HepG2 (cell line): ENCODE measurements around the gene CCDC142. TPM values are rescaled to one million over a fixed set of nuclear protein-coding genes. Genes with fewer than 3 reads are reported as not detected.

Experiments used
- ATM ChIP-seq: fragments of 450-650 bp; IDR thresholded peaks from 2 replicates; pipeline ENCODE4 v1.7.1; 2017; ENCODE audit warnings: mild to moderate bottlenecking, borderline replicate concordance
- ELF1 ChIP-seq: sonication (generic); formaldehyde crosslinking; IDR thresholded peaks from 2 replicates; pipeline ENCODE4 v1.4.0; 2020; ENCODE audit warnings: missing genetic modification reagents
- HES4 ChIP-seq: sonication (generic); formaldehyde crosslinking; IDR thresholded peaks from 2 replicates; pipeline ENCODE4 v1.9.0; 2021; ENCODE audit warnings: mild to moderate bottlenecking, missing genetic modification reagents, borderline replicate concordance
- ISL2 ChIP-seq: sonication (generic); formaldehyde crosslinking; IDR thresholded peaks from 2 replicates; pipeline ENCODE4 v1.5.0; 2020; ENCODE audit warnings: missing genetic modification reagents
- JDP2 ChIP-seq: sonication (generic); formaldehyde crosslinking; IDR thresholded peaks from 2 replicates; pipeline ENCODE4 v1.8.1; 2022; ENCODE audit warnings: missing genetic modification reagents, borderline replicate concordance
- JUND ChIP-seq: sonication (generic); formaldehyde crosslinking; IDR thresholded peaks from 2 replicates; pipeline ENCODE4 v1.8.0; 2022; ENCODE audit warnings: mild to moderate bottlenecking, missing genetic modification reagents
- KLF13 ChIP-seq: sonication (generic); formaldehyde crosslinking; IDR thresholded peaks from 2 replicates; pipeline ENCODE4 v1.4.0; 2020; ENCODE audit warnings: mild to moderate bottlenecking, missing genetic modification reagents
- MAZ ChIP-seq, 2 experiments: sonication (generic) in 1 of 2; formaldehyde crosslinking in 1 of 2; IDR thresholded peaks; 2 replicates each; pipeline versions ENCODE4 v1.5.0 to v1.6.1; 2012 to 2020; ENCODE audit warnings: low read depth in 2 of 2, mild to moderate bottlenecking in 2 of 2, borderline replicate concordance in 1 of 2, improper control_type of control experiment in 1 of 2, low read length in 1 of 2, missing genetic modification reagents in 1 of 2, moderate library complexity in 1 of 2
- NAIF1 ChIP-seq: sonication (generic); formaldehyde crosslinking; IDR thresholded peaks from 2 replicates; pipeline ENCODE4 v1.5.0; 2020; ENCODE audit warnings: mild to moderate bottlenecking, missing genetic modification reagents, borderline replicate concordance
- PHF5A ChIP-seq: IDR thresholded peaks from one replicate; pipeline ENCODE4 v1.6.1; 2018; ENCODE audit warnings: low read depth, missing genetic modification reagents; ENCODE audit not compliant: unreplicated experiment
- PTBP1 ChIP-seq: fragments of 200-400 bp; formaldehyde crosslinking; IDR thresholded peaks from 2 replicates; pipeline ENCODE4 v1.6.1; 2018; ENCODE audit warnings: low read length, low read depth; ENCODE audit not compliant: poor library complexity, severe bottlenecking
- ZNF121 ChIP-seq: sonication (generic); formaldehyde crosslinking; IDR thresholded peaks from 2 replicates; pipeline ENCODE4 v1.5.0; 2020; ENCODE audit warnings: mild to moderate bottlenecking, missing genetic modification reagents
- ZNF207 ChIP-seq: fragments of 450-650 bp; IDR thresholded peaks from 2 replicates; pipeline ENCODE4 v1.6.1; 2016; ENCODE audit warnings: antibody characterized with exemption, borderline replicate concordance
- ZNF33A ChIP-seq: sonication (generic); formaldehyde crosslinking; IDR thresholded peaks from 2 replicates; pipeline ENCODE4 v1.5.1; 2020; ENCODE audit warnings: missing genetic modification reagents, mild to moderate bottlenecking, moderate library complexity, borderline replicate concordance
- ZNF44 ChIP-seq: sonication (generic); formaldehyde crosslinking; IDR thresholded peaks from 2 replicates; pipeline ENCODE4 v1.5.1; 2020; ENCODE audit warnings: mild to moderate bottlenecking, missing genetic modification reagents
- ZNF558 ChIP-seq: sonication (generic); formaldehyde crosslinking; IDR thresholded peaks from 2 replicates; pipeline ENCODE4 v1.9.0; 2022; ENCODE audit warnings: mild to moderate bottlenecking, missing genetic modification reagents, borderline replicate concordance
- ZNF746 ChIP-seq: sonication (generic); formaldehyde crosslinking; IDR thresholded peaks from 2 replicates; pipeline ENCODE4 v1.8.0; 2022; ENCODE audit warnings: mild to moderate bottlenecking, missing genetic modification reagents
- ZZZ3 ChIP-seq: sonication (generic); formaldehyde crosslinking; IDR thresholded peaks from 2 replicates; pipeline ENCODE4 v1.4.0; 2020; ENCODE audit warnings: missing genetic modification reagents, mild to moderate bottlenecking, borderline replicate concordance
- polyA plus RNA-seq, 8 experiments: library from polyadenylated mRNA; depleted of rRNA in 3 of 8; stranded (reverse) in 7 of 8; unstranded in 1 of 8; fragments of >200 nt; fragmentation: Illumina TruSeq in 4 of 8; extraction: Trizol in 4 of 8; gene quantifications; 2 replicates each; pipeline versions ENCODE4 v1.2.1 to v1.2.3, GENCODE V29; 2011 to 2016; ENCODE audit warnings: low read depth in 4 of 8, missing spikeins in 1 of 8, mixed read lengths in 1 of 8; ENCODE audit not compliant: insufficient read depth in 1 of 8
- total RNA-seq, 5 experiments: library from RNA; depleted of rRNA; stranded (reverse); fragments of >200 nt; fragmentation: Illumina TruSeq; extraction: Trizol; gene quantifications; 2 replicates each; pipeline ENCODE4 v1.2.3, GENCODE V29; 2016; ENCODE audit warnings: low read depth in 1 of 5
- TF ChIP-seq, protein P1 (sequence below): sonication (generic); formaldehyde crosslinking; IDR thresholded peaks from 2 replicates; pipeline ENCODE4 v1.5.0; 2020; ENCODE audit warnings: mild to moderate bottlenecking, missing genetic modification reagents
- TF ChIP-seq, protein P2 (sequence below): sonication (generic); formaldehyde crosslinking; IDR thresholded peaks from 2 replicates; pipeline ENCODE4 v1.8.1; 2023; ENCODE audit warnings: missing genetic modification reagents, mild to moderate bottlenecking, borderline replicate concordance
- TF ChIP-seq, protein P3 (sequence below), 2 experiments: sonication (generic) in 1 of 2; formaldehyde crosslinking in 1 of 2; IDR thresholded peaks; 2 replicates each; pipeline versions ENCODE4 v1.5.1 to v1.6.1; 2011 to 2020; ENCODE audit warnings: borderline replicate concordance in 1 of 2, low read depth in 1 of 2, low read length in 1 of 2, mild to moderate bottlenecking in 1 of 2, missing genetic modification reagents in 1 of 2, moderate library complexity in 1 of 2
- TF ChIP-seq, protein P4 (sequence below): sonication (generic); formaldehyde crosslinking; IDR thresholded peaks from 2 replicates; pipeline ENCODE4 v1.5.0; 2020; ENCODE audit warnings: missing genetic modification reagents, mild to moderate bottlenecking, borderline replicate concordance

CCDC142 gene
- total and polyA plus RNA-seq, 2 of the 13 experiments (the other 11 are each of a cell fraction or from before 2014, with no cell fraction given) = 14.7 to 30.4 TPM

DNA sequence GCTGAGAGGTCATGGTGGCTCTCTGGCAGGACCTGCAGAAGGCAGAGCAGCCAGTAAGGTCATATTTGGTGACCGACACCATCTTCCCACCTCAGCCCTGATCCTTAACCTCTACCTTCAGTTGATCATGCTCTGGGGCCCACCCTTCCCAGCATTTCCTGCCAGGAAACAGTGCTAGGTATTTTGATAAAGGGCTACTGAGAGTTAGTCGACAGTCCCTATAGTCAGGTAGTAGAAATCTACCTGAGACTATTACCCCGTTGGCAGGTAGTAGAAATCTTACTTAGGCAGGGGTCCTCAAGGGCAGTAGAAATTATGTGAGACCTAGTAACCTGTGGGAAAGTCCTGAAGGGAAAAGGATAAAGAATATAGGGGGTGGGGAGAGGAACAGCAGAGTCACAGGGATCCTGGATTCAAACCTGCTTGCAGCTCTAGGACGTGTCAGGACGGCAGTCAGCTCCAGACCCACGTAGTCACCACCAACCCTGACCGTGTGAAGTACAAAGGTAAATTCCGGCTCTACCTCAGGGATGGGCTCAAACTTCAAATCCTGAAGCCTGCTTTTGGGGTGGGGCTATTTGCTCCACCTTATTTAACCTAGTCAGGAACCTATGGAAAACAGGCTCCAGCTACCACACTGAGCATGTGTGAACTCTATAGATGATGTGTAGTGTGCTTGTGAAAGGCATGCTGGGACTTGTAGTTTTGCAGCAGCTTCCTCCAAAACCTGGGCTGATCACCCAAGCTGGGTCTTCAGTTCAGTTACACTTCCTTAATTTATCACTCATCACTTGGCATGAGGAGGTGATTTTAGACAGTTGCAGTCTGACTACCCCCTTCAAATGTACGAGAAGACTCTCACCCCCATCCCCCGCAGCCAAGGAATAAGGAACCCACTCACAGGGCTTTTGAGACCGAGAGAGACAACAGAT, 43.2 kb upstream of the CCDC142 start, which contains the start of gene DQX1 (continued):
- TF ChIP-seq MAZ (IDR thresholded peaks at IDR 0.05; ENCODE audit: borderline replicate concordance, low read depth, low read length) (peak; percentile 66; the same call in 1 of the 2 replicates), MAZ (CRISPR knock-in tag; IDR thresholded peaks at IDR 0.05; ENCODE audit: low read depth) (peak; percentile 45; the same call in 1 of the 2 replicates), ZNF121 (CRISPR knock-in tag) (no peak), PTBP1 (no peak), JUND (CRISPR knock-in tag) (no peak), ATM (no peak), ZNF207 (no peak), ZNF44 (no peak), NAIF1 (CRISPR knock-in tag) (no peak), ISL2 (CRISPR knock-in tag) (0 out of 2 replicates have a peak, but pooled peaks have one; percentile 42), ZNF746 (no peak), KLF13 (no peak), JDP2 (no peak), HES4 (CRISPR knock-in tag) (no peak), ZNF33A (no peak), ZNF558 (CRISPR knock-in tag) (no peak), ELF1 (peak; percentile 85), PHF5A (peak; percentile 46), ZZZ3 (CRISPR knock-in tag) (no peak)
- TF ChIP-seq, protein P1, sequence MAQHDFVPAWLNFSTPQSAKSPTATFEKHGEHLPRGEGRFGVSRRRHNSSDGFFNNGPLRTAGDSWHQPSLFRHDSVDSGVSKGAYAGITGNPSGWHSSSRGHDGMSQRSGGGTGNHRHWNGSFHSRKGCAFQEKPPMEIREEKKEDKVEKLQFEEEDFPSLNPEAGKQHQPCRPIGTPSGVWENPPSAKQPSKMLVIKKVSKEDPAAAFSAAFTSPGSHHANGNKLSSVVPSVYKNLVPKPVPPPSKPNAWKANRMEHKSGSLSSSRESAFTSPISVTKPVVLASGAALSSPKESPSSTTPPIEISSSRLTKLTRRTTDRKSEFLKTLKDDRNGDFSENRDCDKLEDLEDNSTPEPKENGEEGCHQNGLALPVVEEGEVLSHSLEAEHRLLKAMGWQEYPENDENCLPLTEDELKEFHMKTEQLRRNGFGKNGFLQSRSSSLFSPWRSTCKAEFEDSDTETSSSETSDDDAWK (CRISPR knock-in tag) = no peak
- TF ChIP-seq, protein P2, sequence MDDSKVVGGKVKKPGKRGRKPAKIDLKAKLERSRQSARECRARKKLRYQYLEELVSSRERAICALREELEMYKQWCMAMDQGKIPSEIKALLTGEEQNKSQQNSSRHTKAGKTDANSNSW = no peak
- TF ChIP-seq, protein P3, sequence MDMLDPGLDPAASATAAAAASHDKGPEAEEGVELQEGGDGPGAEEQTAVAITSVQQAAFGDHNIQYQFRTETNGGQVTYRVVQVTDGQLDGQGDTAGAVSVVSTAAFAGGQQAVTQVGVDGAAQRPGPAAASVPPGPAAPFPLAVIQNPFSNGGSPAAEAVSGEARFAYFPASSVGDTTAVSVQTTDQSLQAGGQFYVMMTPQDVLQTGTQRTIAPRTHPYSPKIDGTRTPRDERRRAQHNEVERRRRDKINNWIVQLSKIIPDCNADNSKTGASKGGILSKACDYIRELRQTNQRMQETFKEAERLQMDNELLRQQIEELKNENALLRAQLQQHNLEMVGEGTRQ (IDR thresholded peaks at IDR 0.05; ENCODE audit: low read depth, low read length) = no peak
- TF ChIP-seq, protein P3 (CRISPR knock-in tag; IDR thresholded peaks at IDR 0.05; ENCODE audit: borderline replicate concordance) = no peak
- TF ChIP-seq, protein P4, sequence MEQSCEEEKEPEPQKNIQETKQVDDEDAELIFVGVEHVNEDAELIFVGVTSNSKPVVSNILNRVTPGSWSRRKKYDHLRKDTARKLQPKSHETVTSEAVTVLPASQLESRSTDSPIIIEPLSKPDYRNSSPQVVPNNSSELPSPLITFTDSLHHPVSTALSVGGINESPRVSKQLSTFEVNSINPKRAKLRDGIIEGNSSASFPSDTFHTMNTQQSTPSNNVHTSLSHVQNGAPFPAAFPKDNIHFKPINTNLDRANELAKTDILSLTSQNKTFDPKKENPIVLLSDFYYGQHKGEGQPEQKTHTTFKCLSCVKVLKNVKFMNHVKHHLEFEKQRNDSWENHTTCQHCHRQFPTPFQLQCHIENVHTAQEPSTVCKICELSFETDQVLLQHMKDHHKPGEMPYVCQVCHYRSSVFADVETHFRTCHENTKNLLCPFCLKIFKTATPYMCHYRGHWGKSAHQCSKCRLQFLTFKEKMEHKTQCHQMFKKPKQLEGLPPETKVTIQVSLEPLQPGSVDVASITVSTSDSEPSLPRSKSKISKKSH (CRISPR knock-in tag) = no peak
